Panc1 (cell line): ENCODE data around the gene AQP7. TPM values are rescaled to one million over a fixed set of nuclear protein-coding genes. Genes with fewer than 3 reads are reported as not detected.
"Not testable (repeated sequence)": the region's sequence is repeated elsewhere in the genome, so short reads cannot be mapped to it uniquely, and the experiment has no call there.

Source experiments
- ATAC-seq: fragments of 200-7000 bp; cut with Tn5 transposase; 2 replicates; pipeline ENCODE4 v1.9.1; 2020; ENCODE audit warnings: mild to moderate bottlenecking, moderate library complexity
- BruUV-seq: library from RNA; stranded (reverse); fragments of 400-500 nt; replicated peaks from 2 replicates; lab custom pipeline; 2021; lab: Mats Ljungman, UMichigan
- CTCF ChIA-PET: fragments of 300-600 bp; sonication (Branson Sonifier 250); formaldehyde crosslinking; loops from one replicate; lab custom pipeline; 2022; ENCODE audit warnings: antibody characterized with exemption; lab: Charles Lee
- POLR2A ChIA-PET: fragments of 300-600 bp; sonication (Branson Sonifier 250); formaldehyde crosslinking; loops from one replicate; lab custom pipeline; 2022; ENCODE audit warnings: antibody characterized with exemption; lab: Charles Lee
- DNase-seq: peaks from one replicate; pipeline ENCODE4 v3.0.0-alpha.2; 2010; ENCODE audit warnings: low read depth, low spot score
- H3K27ac ChIP-seq: 2 replicates; pipeline ENCODE4 v1.5.1; 2011; ENCODE audit warnings: mild to moderate bottlenecking, low read length, inconsistent platforms
- H3K27me3 ChIP-seq: fragments of 200-500 bp; sonication (Bioruptor generic); 2 replicates; pipeline ENCODE4 v1.6.0; 2014; ENCODE audit warnings: low read length, inconsistent platforms; ENCODE audit not compliant: control insufficient read depth, insufficient read depth
- H3K36me3 ChIP-seq: fragments of 200-500 bp; sonication (Bioruptor generic); 2 replicates; pipeline ENCODE4 v1.5.1; 2014; ENCODE audit warnings: inconsistent platforms, mild to moderate bottlenecking, low read length, moderate library complexity; ENCODE audit not compliant: control insufficient read depth, insufficient read depth
- H3K4me1 ChIP-seq: 2 replicates; pipeline ENCODE4 v1.5.1; 2011; ENCODE audit warnings: inconsistent platforms, mild to moderate bottlenecking, low read length, moderate library complexity; ENCODE audit not compliant: control insufficient read depth, insufficient read depth
- H3K4me3 ChIP-seq, 2 experiments: 2 replicates each; pipeline ENCODE4 v1.5.1; 2011 to 2012; ENCODE audit warnings: low read depth in 2 of 2, low read length in 2 of 2, mild to moderate bottlenecking in 2 of 2, inconsistent platforms in 1 of 2, moderate library complexity in 1 of 2
- H3K9me3 ChIP-seq: fragments of 200-500 bp; sonication (Bioruptor generic); 2 replicates; pipeline ENCODE4 v1.5.1; 2014; ENCODE audit warnings: low read depth, mild to moderate bottlenecking, inconsistent platforms, low read length, moderate library complexity; ENCODE audit not compliant: control insufficient read depth, insufficient read depth
- POLR2AphosphoS5 ChIP-seq: IDR thresholded peaks from 2 replicates; pipeline ENCODE4 v1.6.1; 2012; ENCODE audit warnings: mild to moderate bottlenecking, low read depth, low read length, moderate library complexity
- SIN3A ChIP-seq: IDR thresholded peaks from 2 replicates; pipeline ENCODE4 v1.6.1; 2012; ENCODE audit warnings: low read depth, mild to moderate bottlenecking, low read length, moderate library complexity, borderline replicate concordance; ENCODE audit not compliant: insufficient read depth
- TCF7L2 ChIP-seq: IDR thresholded peaks from 2 replicates; pipeline ENCODE4 v1.6.1; 2011; ENCODE audit warnings: mild to moderate bottlenecking, low read depth, low read length, inconsistent platforms
- in situ Hi-C: cut with HindIII; loops from 2 replicates; pipeline ENCODE4 v1.10.0; 2016; ENCODE audit warnings: low sequenced_read_pairs, low pct_unique_long_range_greater_than_20kb
- intact Hi-C: fragments of 100-400 bp; cut with micrococcal nuclease; formaldehyde crosslinking; loops from one replicate; pipeline ENCODE4 v1.10.0; 2022; ENCODE audit not compliant: unreplicated experiment
- total RNA-seq: library from RNA; stranded (reverse); gene quantifications from one replicate; pipeline ENCODE4 v1.2.1, GENCODE V29; 2021; ENCODE audit not compliant: unreplicated experiment
- TF ChIP-seq, protein P1 (sequence below): fragments of 450-650 bp; IDR thresholded peaks from 2 replicates; pipeline ENCODE4 v1.5.1; 2017; ENCODE audit warnings: mild to moderate bottlenecking
- TF ChIP-seq, protein P2 (sequence below), 2 experiments: IDR thresholded peaks; 2 replicates each; pipeline ENCODE4 v1.6.1; 2011 to 2012; ENCODE audit warnings: low read depth in 2 of 2, control low read depth in 1 of 2, low read length in 1 of 2, mild to moderate bottlenecking in 1 of 2, moderate library complexity in 1 of 2; ENCODE audit not compliant: insufficient read depth in 1 of 2

The AQP7 gene
- total RNA-seq, 1 experiment from 2014 or later: 0.26 TPM

DNA sequence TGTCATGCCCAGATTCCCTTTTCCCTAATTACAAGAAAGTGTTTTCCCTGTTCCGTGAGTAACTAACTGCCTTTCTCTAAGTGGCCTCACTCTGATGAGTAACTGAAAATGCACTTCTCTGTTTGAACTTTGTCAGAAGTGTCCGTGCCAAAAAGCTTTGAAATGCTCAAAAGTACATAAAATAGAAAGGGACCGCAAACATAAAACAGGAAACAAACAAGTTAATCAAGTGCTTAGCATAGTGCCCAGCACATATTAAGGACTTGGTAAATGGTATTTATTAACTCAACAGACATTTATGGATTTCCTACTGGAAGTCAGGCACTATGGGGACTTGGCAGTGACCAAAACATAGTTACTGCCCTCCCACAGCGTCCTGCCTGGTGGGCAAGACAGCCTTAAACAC is 22.8 kb upstream of the AQP7 start:
- DNase-seq (no peak), ATAC-seq (no peak)
- Histone ChIP-seq H3K27me3 (no peaks in the 10 kb centered on the region), H3K4me1 (peaks cover 4% of the 10 kb centered on the region; the same call in 1 of the 2 replicates), H3K9me3 (no peaks in the 10 kb centered on the region), H3K36me3 (no peaks in the 10 kb centered on the region), H3K4me3 (no peak overlapping the region), H3K27ac (no peak overlapping the region)
- ChIA-PET POLR2A (no interaction called here), CTCF (interaction anchor here (0.7 kb wide), 1 partner anchor 23 kb away, joined by 5 read pairs; no protein-coding TSS in a partner anchor)
- in situ Hi-C loops (no loop called here), intact Hi-C loops (no loop called here)
- no TSS peak for BruUV-seq
- TF ChIP-seq SIN3A (no peak), TCF7L2 (no peak), POLR2AphosphoS5 (no peak)
- TF ChIP-seq, protein P1, sequence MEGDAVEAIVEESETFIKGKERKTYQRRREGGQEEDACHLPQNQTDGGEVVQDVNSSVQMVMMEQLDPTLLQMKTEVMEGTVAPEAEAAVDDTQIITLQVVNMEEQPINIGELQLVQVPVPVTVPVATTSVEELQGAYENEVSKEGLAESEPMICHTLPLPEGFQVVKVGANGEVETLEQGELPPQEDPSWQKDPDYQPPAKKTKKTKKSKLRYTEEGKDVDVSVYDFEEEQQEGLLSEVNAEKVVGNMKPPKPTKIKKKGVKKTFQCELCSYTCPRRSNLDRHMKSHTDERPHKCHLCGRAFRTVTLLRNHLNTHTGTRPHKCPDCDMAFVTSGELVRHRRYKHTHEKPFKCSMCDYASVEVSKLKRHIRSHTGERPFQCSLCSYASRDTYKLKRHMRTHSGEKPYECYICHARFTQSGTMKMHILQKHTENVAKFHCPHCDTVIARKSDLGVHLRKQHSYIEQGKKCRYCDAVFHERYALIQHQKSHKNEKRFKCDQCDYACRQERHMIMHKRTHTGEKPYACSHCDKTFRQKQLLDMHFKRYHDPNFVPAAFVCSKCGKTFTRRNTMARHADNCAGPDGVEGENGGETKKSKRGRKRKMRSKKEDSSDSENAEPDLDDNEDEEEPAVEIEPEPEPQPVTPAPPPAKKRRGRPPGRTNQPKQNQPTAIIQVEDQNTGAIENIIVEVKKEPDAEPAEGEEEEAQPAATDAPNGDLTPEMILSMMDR: no peak
- TF ChIP-seq, protein P2, sequence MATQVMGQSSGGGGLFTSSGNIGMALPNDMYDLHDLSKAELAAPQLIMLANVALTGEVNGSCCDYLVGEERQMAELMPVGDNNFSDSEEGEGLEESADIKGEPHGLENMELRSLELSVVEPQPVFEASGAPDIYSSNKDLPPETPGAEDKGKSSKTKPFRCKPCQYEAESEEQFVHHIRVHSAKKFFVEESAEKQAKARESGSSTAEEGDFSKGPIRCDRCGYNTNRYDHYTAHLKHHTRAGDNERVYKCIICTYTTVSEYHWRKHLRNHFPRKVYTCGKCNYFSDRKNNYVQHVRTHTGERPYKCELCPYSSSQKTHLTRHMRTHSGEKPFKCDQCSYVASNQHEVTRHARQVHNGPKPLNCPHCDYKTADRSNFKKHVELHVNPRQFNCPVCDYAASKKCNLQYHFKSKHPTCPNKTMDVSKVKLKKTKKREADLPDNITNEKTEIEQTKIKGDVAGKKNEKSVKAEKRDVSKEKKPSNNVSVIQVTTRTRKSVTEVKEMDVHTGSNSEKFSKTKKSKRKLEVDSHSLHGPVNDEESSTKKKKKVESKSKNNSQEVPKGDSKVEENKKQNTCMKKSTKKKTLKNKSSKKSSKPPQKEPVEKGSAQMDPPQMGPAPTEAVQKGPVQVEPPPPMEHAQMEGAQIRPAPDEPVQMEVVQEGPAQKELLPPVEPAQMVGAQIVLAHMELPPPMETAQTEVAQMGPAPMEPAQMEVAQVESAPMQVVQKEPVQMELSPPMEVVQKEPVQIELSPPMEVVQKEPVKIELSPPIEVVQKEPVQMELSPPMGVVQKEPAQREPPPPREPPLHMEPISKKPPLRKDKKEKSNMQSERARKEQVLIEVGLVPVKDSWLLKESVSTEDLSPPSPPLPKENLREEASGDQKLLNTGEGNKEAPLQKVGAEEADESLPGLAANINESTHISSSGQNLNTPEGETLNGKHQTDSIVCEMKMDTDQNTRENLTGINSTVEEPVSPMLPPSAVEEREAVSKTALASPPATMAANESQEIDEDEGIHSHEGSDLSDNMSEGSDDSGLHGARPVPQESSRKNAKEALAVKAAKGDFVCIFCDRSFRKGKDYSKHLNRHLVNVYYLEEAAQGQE (IDR thresholded peaks at IDR 0.05; ENCODE audit: insufficient read depth in 1 of 2, low read depth in 2 of 2, low read length in 1 of 2): no peak

DNA sequence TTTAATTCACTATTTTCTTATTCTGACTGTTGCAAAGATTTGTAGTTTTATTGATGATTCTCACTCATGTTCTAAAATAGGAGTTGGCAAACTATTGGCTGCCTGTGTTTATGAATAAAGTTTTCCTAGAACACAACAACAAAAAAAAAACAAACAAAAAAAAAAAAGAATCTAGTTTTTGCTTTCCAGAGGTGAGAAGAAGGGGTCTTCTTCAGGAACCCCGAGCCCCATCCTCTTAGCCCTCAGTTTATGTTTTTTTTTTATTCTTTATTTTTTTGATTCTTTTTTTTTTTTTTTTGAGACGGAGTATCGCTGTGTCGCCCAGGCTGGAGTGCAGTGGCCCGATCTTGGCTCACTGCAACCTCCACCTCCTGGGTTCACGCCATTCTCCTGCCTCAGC is 22.1 kb upstream of the AQP7 start:
- intact Hi-C loops, in situ Hi-C loops, DNase-seq, POLR2A ChIA-PET, H3K27me3 ChIP-seq, BruUV-seq, H3K4me3 ChIP-seq, ATAC-seq, H3K4me1 ChIP-seq, CTCF ChIA-PET, H3K27ac ChIP-seq, H3K9me3 ChIP-seq, H3K36me3 ChIP-seq: not testable (repeated sequence)

DNA sequence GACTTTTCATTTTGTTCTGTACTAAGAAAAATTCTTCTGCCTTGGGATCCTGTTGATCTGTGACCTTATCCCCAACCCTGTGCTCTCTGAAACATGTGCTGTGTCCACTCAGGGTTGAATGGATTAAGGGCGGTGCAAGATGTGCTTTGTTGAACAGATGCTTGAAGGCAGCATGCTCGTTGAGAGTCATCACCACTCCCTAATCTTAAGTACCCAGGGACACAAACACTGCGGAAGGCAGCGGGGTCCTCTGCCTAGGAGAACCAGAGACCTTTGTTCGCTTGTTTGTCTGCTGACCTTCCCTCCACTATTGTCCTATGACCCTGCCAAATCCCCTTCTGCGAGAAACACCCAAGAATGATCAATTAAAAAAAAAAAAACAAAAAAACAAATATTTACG is 21.7 kb upstream of the AQP7 start:
- H3K9me3 ChIP-seq, DNase-seq, intact Hi-C loops, H3K36me3 ChIP-seq, BruUV-seq, ATAC-seq, H3K27ac ChIP-seq, H3K4me3 ChIP-seq, H3K4me1 ChIP-seq, in situ Hi-C loops, POLR2A ChIA-PET, H3K27me3 ChIP-seq, CTCF ChIA-PET: not testable (repeated sequence)
